HepG2 (cell line): ENCODE results near the gene RPGR. TPM values are rescaled to one million over a fixed set of nuclear protein-coding genes. Genes with fewer than 3 reads are reported as not detected.

Experiments
- ATAC-seq: fragments of 200-7000 bp; cut with Tn5 transposase; 3 replicates; pipeline ENCODE4 v1.9.1; 2020; ENCODE audit warnings: mild to moderate bottlenecking, moderate library complexity
- BruUV-seq: library from RNA; stranded (reverse); fragments of 400-500 nt; replicated peaks from 2 replicates; lab custom pipeline; 2021; lab: Mats Ljungman, UMichigan
- CTCF ChIA-PET: fragments of 300-600 bp; formaldehyde crosslinking; extraction: SDS; loops from one replicate; lab custom pipeline; 2021; ENCODE audit warnings: low total read pairs, inconsistent platforms, low intra/inter-chr PET ratio; lab: Yijun Ruan, JAX
- POLR2A ChIA-PET: fragments of 350-600 bp; sonication (Branson Sonifier 250); formaldehyde crosslinking; loops from one replicate; lab custom pipeline; 2020; ENCODE audit warnings: antibody characterized with exemption, inconsistent platforms; lab: Yijun Ruan, JAX
- DNase-seq: peaks from one replicate; pipeline ENCODE4 v3.0.0-alpha.2; 2015; ENCODE audit warnings: low spot score
- FAIRE-seq: peaks from 3 replicates; lab custom pipeline; 2011; peaks lifted over from hg19 to GRCh38; lab: Jason Lieb, UNC
- H2AFZ ChIP-seq: one replicate; pipeline ENCODE4 v1.6.1; 2011; ENCODE audit warnings: low read length, inconsistent platforms
- H3K27ac ChIP-seq: fragments of 300-600 bp; 3 replicates; pipeline ENCODE4 v1.8.0; 2011; ENCODE audit warnings: mixed run types, mild to moderate bottlenecking, mixed read lengths, low read length, inconsistent platforms; ENCODE audit not compliant: insufficient read depth; ENCODE audit errors: extremely low read length
- H3K27me3 ChIP-seq, 2 experiments: fragments of 200-600 bp in 1 of 2; 2 replicates in 1 of 2; 3 replicates in 1 of 2; pipeline versions ENCODE4 v1.6.0 to v1.8.0; 2011; ENCODE audit warnings: low read length in 2 of 2, mild to moderate bottlenecking in 2 of 2, moderate library complexity in 2 of 2, inconsistent platforms in 1 of 2; ENCODE audit not compliant: insufficient read depth in 2 of 2, control insufficient read depth in 1 of 2
- H3K36me3 ChIP-seq, 2 experiments: fragments of 200-600 bp in 1 of 2; replicated peaks in 1 of 2; 2 replicates in 1 of 2; 3 replicates in 1 of 2; pipeline versions ENCODE4 v1.5.1 to v1.8.0; 2011; ENCODE audit warnings: low read length in 2 of 2, inconsistent platforms in 1 of 2; ENCODE audit not compliant: insufficient read depth in 2 of 2, control insufficient read depth in 1 of 2
- H3K4me1 ChIP-seq: 2 replicates; pipeline ENCODE4 v1.5.1; 2012; ENCODE audit warnings: low read length, inconsistent platforms; ENCODE audit not compliant: insufficient read depth
- H3K4me2 ChIP-seq: 2 replicates; pipeline ENCODE4 v1.6.0; 2011; ENCODE audit warnings: low read depth, low read length, inconsistent platforms
- H3K4me3 ChIP-seq, 3 experiments: fragments of 200-600 bp in 1 of 3; sonication (generic), shearing (Covaris generic) in 1 of 3; replicated peaks in 1 of 3; 2 replicates each; pipeline ENCODE4 v1.5.1; 2011 to 2016; ENCODE audit warnings: low read length in 3 of 3, inconsistent platforms in 2 of 3, low read depth in 2 of 3, mild to moderate bottlenecking in 2 of 3, control low read depth in 1 of 3, mixed read lengths in 1 of 3; ENCODE audit not compliant: insufficient read depth in 1 of 3
- H3K79me2 ChIP-seq: one replicate; pipeline ENCODE4 v1.6.1; 2011; ENCODE audit warnings: low read length, inconsistent platforms; ENCODE audit not compliant: insufficient read depth
- H3K9ac ChIP-seq: 2 replicates; pipeline ENCODE4 v1.6.0; 2011; ENCODE audit warnings: mild to moderate bottlenecking, low read depth, low read length, inconsistent platforms; ENCODE audit not compliant: insufficient read depth
- H3K9me3 ChIP-seq: 2 replicates; pipeline ENCODE4 v1.5.1; 2012; ENCODE audit warnings: mild to moderate bottlenecking, low read length
- H4K20me1 ChIP-seq: 2 replicates; pipeline ENCODE4 v1.6.0; 2011; ENCODE audit warnings: inconsistent platforms, mild to moderate bottlenecking, low read length, moderate library complexity; ENCODE audit not compliant: insufficient read depth
- CREB3 ChIP-seq: sonication (generic); formaldehyde crosslinking; IDR thresholded peaks from 2 replicates; pipeline ENCODE4 v1.5.0; 2020; ENCODE audit warnings: missing genetic modification reagents
- DDIT3 ChIP-seq: sonication (generic); formaldehyde crosslinking; IDR thresholded peaks from 2 replicates; pipeline ENCODE4 v1.4.0; 2020; ENCODE audit warnings: mild to moderate bottlenecking, missing genetic modification reagents
- FIP1L1 ChIP-seq: fragments of 200-400 bp; formaldehyde crosslinking; IDR thresholded peaks from 2 replicates; pipeline ENCODE4 v1.6.1; 2018; ENCODE audit warnings: low read depth, mild to moderate bottlenecking, low read length, moderate library complexity, borderline replicate concordance; ENCODE audit not compliant: insufficient read depth
- NAIF1 ChIP-seq: sonication (generic); formaldehyde crosslinking; IDR thresholded peaks from 2 replicates; pipeline ENCODE4 v1.5.0; 2020; ENCODE audit warnings: mild to moderate bottlenecking, missing genetic modification reagents, borderline replicate concordance
- POGK ChIP-seq: sonication (generic); formaldehyde crosslinking; conservative IDR thresholded peaks from 2 replicates; pipeline ENCODE4 v1.8.0; 2022; ENCODE audit warnings: mild to moderate bottlenecking, moderate library complexity, missing genetic modification reagents
- STAG1 ChIP-seq: sonication (generic); formaldehyde crosslinking; IDR thresholded peaks from 2 replicates; pipeline ENCODE4 v1.4.0; 2020; ENCODE audit warnings: missing genetic modification reagents
- ZBTB3 ChIP-seq: sonication (generic); formaldehyde crosslinking; IDR thresholded peaks from 2 replicates; pipeline ENCODE4 v1.4.0; 2020; ENCODE audit warnings: low read depth, mild to moderate bottlenecking, moderate library complexity, missing genetic modification reagents, borderline replicate concordance
- ZBTB46 ChIP-seq: sonication (generic); formaldehyde crosslinking; IDR thresholded peaks from 2 replicates; pipeline ENCODE4 v1.4.0; 2020; ENCODE audit warnings: mild to moderate bottlenecking, missing genetic modification reagents, borderline replicate concordance
- ZNF275 ChIP-seq: sonication (generic); formaldehyde crosslinking; IDR thresholded peaks from 2 replicates; pipeline ENCODE4 v1.8.0; 2022; ENCODE audit warnings: missing genetic modification reagents, mild to moderate bottlenecking, inconsistent platforms, borderline replicate concordance
- ZNF337 ChIP-seq: sonication (generic); formaldehyde crosslinking; IDR thresholded peaks from 2 replicates; pipeline ENCODE4 v1.5.1; 2020; ENCODE audit warnings: missing genetic modification reagents, low read depth, mild to moderate bottlenecking, borderline replicate concordance
- WGBS: methylation state at CpG from one replicate; pipeline ENCODE4 v1.1.6; 2017; ENCODE audit warnings: low lambda C conversion rate; 5-methylcytosine and 5-hydroxymethylcytosine counted together
- in situ Hi-C: cut with HindIII; loops from 2 replicates; pipeline ENCODE4 v1.10.0; 2017; ENCODE audit warnings: low pct_unique_long_range_greater_than_20kb; ENCODE audit not compliant: extremely low pct_ligation_motif_present
- intact Hi-C: fragments of 100-400 bp; cut with micrococcal nuclease; formaldehyde crosslinking; loops from one replicate; pipeline ENCODE4 v1.10.0; 2022; ENCODE audit not compliant: unreplicated experiment
- polyA plus RNA-seq, 8 experiments: library from polyadenylated mRNA; depleted of rRNA in 3 of 8; stranded (reverse) in 7 of 8; unstranded in 1 of 8; fragments of >200 nt; fragmentation: Illumina TruSeq in 4 of 8; extraction: Trizol in 4 of 8; gene quantifications; 2 replicates each; pipeline versions ENCODE4 v1.2.1 to v1.2.3, GENCODE V29; 2011 to 2016; ENCODE audit warnings: low read depth in 4 of 8, missing spikeins in 1 of 8, mixed read lengths in 1 of 8; ENCODE audit not compliant: insufficient read depth in 1 of 8
- total RNA-seq, 5 experiments: library from RNA; depleted of rRNA; stranded (reverse); fragments of >200 nt; fragmentation: Illumina TruSeq; extraction: Trizol; gene quantifications; 2 replicates each; pipeline ENCODE4 v1.2.3, GENCODE V29; 2016; ENCODE audit warnings: low read depth in 1 of 5

RPGR gene
- total and polyA plus RNA-seq, 2 of the 13 experiments (the other 11 are each of a cell fraction or from before 2014, with no cell fraction given) = 2.1 to 12.1 TPM

- no TSS peak for BruUV-seq
- H2AFZ ChIP-seq = no peak overlapping the region
- no peak overlapping the region for H3K9ac ChIP-seq
- ATAC-seq = no peak
- H3K27ac ChIP-seq = no peak overlapping the region
- DNase-seq = no peak
- ChIA-PET CTCF (no interaction called here), POLR2A (no interaction called here)
- FAIRE-seq = no peak
- 74% methylated on average over 5 of the region's 5 CpGs for WGBS
- H3K4me1 ChIP-seq = peaks cover 50% of the 10 kb centered on the region
- H3K4me3 ChIP-seq = no peak overlapping the region
- H3K36me3 ChIP-seq = no peaks in the 10 kb centered on the region
- intact Hi-C loops (loop anchor here (5.0 kb wide), 1 partner anchor 226 kb away; the partner anchor contains the start of gene TSPAN7), in situ Hi-C loops (no loop called here)
- no peaks in the 10 kb centered on the region for H3K79me2 ChIP-seq
- no peaks in the 10 kb centered on the region for H3K27me3 ChIP-seq
- TF ChIP-seq FIP1L1 = no peak
- no peak for TF ChIP-seq DDIT3 (CRISPR knock-in tag)
- TF ChIP-seq ZNF337 (CRISPR knock-in tag) = no peak
- TF ChIP-seq CREB3 (CRISPR knock-in tag) = no peak
- TF ChIP-seq, all 625 proteins: peak for 0
- Histone ChIP-seq H3K4me2 (no peak overlapping the region), H4K20me1 (no peaks in the 10 kb centered on the region), H3K9me3 (no peaks in the 10 kb centered on the region)
Observed at GRCh38 chrX:38336538-38337240, 9.4 kb upstream of the RPGR start.

GRCh38 chrX:38335382-38335781 is 8.1 kb upstream of the RPGR start:
- Histone ChIP-seq H3K36me3 (no peaks in the 10 kb centered on the region), H3K9ac (no peak overlapping the region), H2AFZ (no peak overlapping the region), H3K4me1 (peaks cover 38% of the 10 kb centered on the region), H3K79me2 (no peaks in the 10 kb centered on the region), H3K4me2 (no peak overlapping the region), H3K9me3 (no peaks in the 10 kb centered on the region), H3K27me3 (no peaks in the 10 kb centered on the region), H3K4me3 (no peak overlapping the region), H3K27ac (no peak overlapping the region), H4K20me1 (no peaks in the 10 kb centered on the region)
- intact Hi-C loops = loop anchor here (5.0 kb wide), 1 partner anchor 227 kb away; the partner anchor contains the start of gene TSPAN7
- ATAC-seq (peak; percentile 61), FAIRE-seq (no peak), DNase-seq (no peak)
- ChIA-PET CTCF (no interaction called here), POLR2A (no interaction called here)
- in situ Hi-C loops = no loop called here
- BruUV-seq = no TSS peak
- TF ChIP-seq STAG1 (CRISPR knock-in tag) (peak; percentile 60), POGK (no peak), ZBTB46 (CRISPR knock-in tag) (no peak), NAIF1 (no peak), ZBTB3 (CRISPR knock-in tag) (no peak), ZNF275 (CRISPR knock-in tag) (no peak)
